ENCODE measurements around the gene ADARB2.

GRCh38 chr10:1180071-1180730 is 557.1 kb downstream of the ADARB2 start:
- TF ChIP-seq CTCF (IDR thresholded peaks at IDR 0.05) (no peak), EP300 (IDR thresholded peaks at IDR 0.05) (no peak), POLR2AphosphoS5 (IDR thresholded peaks at IDR 0.05) (no peak)

Data from suprapubic skin (tissue), 4 donors.